H9 (cell line): ENCODE measurements around the gene NCAM2. TPM values are rescaled to one million over a fixed set of nuclear protein-coding genes. Genes with fewer than 3 reads are reported as not detected.

Experiments used
- DNase-seq: peaks from one replicate; pipeline ENCODE4 v3.0.0-alpha.2; 2017
- H2AFZ ChIP-seq: one replicate; pipeline ENCODE4 v1.6.1; 2013; ENCODE audit warnings: mild to moderate bottlenecking, low read length, control low read depth, moderate library complexity
- H2AK5ac ChIP-seq: 2 replicates; pipeline ENCODE4 v1.6.1; 2013; ENCODE audit warnings: low read length, control low read depth, mixed read lengths; ENCODE audit not compliant: insufficient read length
- H2BK120ac ChIP-seq: one replicate; pipeline ENCODE4 v1.6.1; 2013; ENCODE audit warnings: low read depth, mild to moderate bottlenecking, low read length, control low read depth, inconsistent platforms; ENCODE audit not compliant: poor library complexity, severe bottlenecking
- H2BK12ac ChIP-seq: 2 replicates; pipeline ENCODE4 v1.6.1; 2013; ENCODE audit warnings: low read length, control low read depth, mixed read lengths, low read depth; ENCODE audit not compliant: insufficient read length
- H2BK15ac ChIP-seq: 2 replicates; pipeline ENCODE4 v1.6.1; 2013; ENCODE audit warnings: low read depth, low read length, control low read depth
- H2BK20ac ChIP-seq: one replicate; pipeline ENCODE4 v1.6.1; 2013; ENCODE audit warnings: low read depth, mild to moderate bottlenecking, low read length, control low read depth, inconsistent platforms; ENCODE audit not compliant: poor library complexity, severe bottlenecking
- H2BK5ac ChIP-seq: 2 replicates; pipeline ENCODE4 v1.6.1; 2013; ENCODE audit warnings: low read length, control low read depth, mixed read lengths; ENCODE audit not compliant: insufficient read length
- H3K14ac ChIP-seq: 2 replicates; pipeline ENCODE4 v1.6.1; 2013; ENCODE audit warnings: low read length, control low read depth; ENCODE audit not compliant: insufficient read depth
- H3K18ac ChIP-seq: 2 replicates; pipeline ENCODE4 v1.6.1; 2013; ENCODE audit warnings: low read depth, mild to moderate bottlenecking, mixed read lengths, low read length, control low read depth; ENCODE audit not compliant: insufficient read length
- H3K23ac ChIP-seq: 2 replicates; pipeline ENCODE4 v1.6.1; 2013; ENCODE audit warnings: low read length, control low read depth, mixed read lengths, low read depth; ENCODE audit not compliant: insufficient read length
- H3K23me2 ChIP-seq: 2 replicates; pipeline ENCODE4 v1.6.1; 2013; ENCODE audit warnings: low read depth, mild to moderate bottlenecking, mixed read lengths, low read length, control low read depth; ENCODE audit not compliant: insufficient read length, poor library complexity, severe bottlenecking
- H3K27ac ChIP-seq: 2 replicates; pipeline ENCODE4 v1.5.1; 2013; ENCODE audit warnings: low read length, control low read depth, mixed read lengths, low read depth; ENCODE audit not compliant: insufficient read length
- H3K27me3 ChIP-seq: 2 replicates; pipeline ENCODE4 v1.6.1; 2013; ENCODE audit warnings: low read length, control low read depth, inconsistent platforms; ENCODE audit not compliant: insufficient read depth
- H3K4ac ChIP-seq: 2 replicates; pipeline ENCODE4 v1.6.1; 2013; ENCODE audit warnings: low read depth, mild to moderate bottlenecking, control low read depth, inconsistent platforms, low read length, moderate library complexity
- H3K4me1 ChIP-seq: 2 replicates; pipeline ENCODE4 v1.6.1; 2013; ENCODE audit warnings: low read length, control low read depth, inconsistent platforms; ENCODE audit not compliant: insufficient read depth
- H3K4me2 ChIP-seq: 2 replicates; pipeline ENCODE4 v1.6.1; 2013; ENCODE audit warnings: low read length, control low read depth, mixed read lengths; ENCODE audit not compliant: insufficient read length, insufficient read depth
- H3K56ac ChIP-seq: 2 replicates; pipeline ENCODE4 v1.6.1; 2013; ENCODE audit warnings: low read depth, mild to moderate bottlenecking, mixed read lengths, low read length, control low read depth; ENCODE audit not compliant: insufficient read length
- H3K79me1 ChIP-seq: 2 replicates; pipeline ENCODE4 v1.6.1; 2013; ENCODE audit warnings: low read depth, mild to moderate bottlenecking, moderate library complexity, low read length, control low read depth, inconsistent platforms; ENCODE audit not compliant: insufficient read depth, poor library complexity, severe bottlenecking
- H3K79me2 ChIP-seq: 2 replicates; pipeline ENCODE4 v1.6.1; 2013; ENCODE audit warnings: low read length, control low read depth, inconsistent platforms; ENCODE audit not compliant: insufficient read depth
- H3K9ac ChIP-seq: 2 replicates; pipeline ENCODE4 v1.6.1; 2013; ENCODE audit warnings: low read length, control low read depth, mixed read lengths; ENCODE audit not compliant: insufficient read length; ENCODE audit errors: extremely low read depth
- H3K9me3 ChIP-seq: one replicate; pipeline ENCODE4 v1.6.1; 2013; ENCODE audit warnings: low read depth, low read length, inconsistent platforms; ENCODE audit not compliant: control insufficient read depth
- H3T11ph ChIP-seq: one replicate; pipeline ENCODE4 v1.6.1; 2013; ENCODE audit warnings: mild to moderate bottlenecking, low read length, control low read depth, inconsistent platforms
- H4K20me1 ChIP-seq: one replicate; pipeline ENCODE4 v1.6.1; 2013; ENCODE audit not compliant: control insufficient read depth, insufficient read length, insufficient read depth
- H4K5ac ChIP-seq: 2 replicates; pipeline ENCODE4 v1.6.1; 2013; ENCODE audit warnings: low read depth, mild to moderate bottlenecking, mixed read lengths, low read length, control low read depth; ENCODE audit not compliant: insufficient read length
- H4K8ac ChIP-seq: replicated peaks from 2 replicates; pipeline ENCODE4 v1.6.1; 2013; ENCODE audit warnings: low read length, control low read depth, mixed read lengths, low read depth; ENCODE audit not compliant: insufficient read length
- H4K91ac ChIP-seq: 2 replicates; pipeline ENCODE4 v1.6.1; 2013; ENCODE audit warnings: low read depth, mild to moderate bottlenecking, moderate library complexity, mixed read lengths, low read length, control low read depth; ENCODE audit not compliant: insufficient read length
- H3K27ac Mint-ChIP-seq, 3 experiments: 2 replicates in 2 of 3; 3 replicates in 1 of 3; pipeline ENCODE4 v1.8.0; 2020 to 2021; ENCODE audit warnings: mixed read lengths in 3 of 3, mild to moderate bottlenecking in 1 of 3, moderate library complexity in 1 of 3
- H3K27me3 Mint-ChIP-seq: 2 replicates; pipeline ENCODE4 v1.8.0; 2021; ENCODE audit warnings: low read depth, mild to moderate bottlenecking, moderate library complexity, mixed read lengths
- H3K36me3 Mint-ChIP-seq, 3 experiments: 2 replicates in 2 of 3; 3 replicates in 1 of 3; pipeline ENCODE4 v1.8.0; 2020 to 2021; ENCODE audit warnings: low read depth in 3 of 3, mixed read lengths in 3 of 3; ENCODE audit not compliant: insufficient read depth in 1 of 3
- H3K4me1 Mint-ChIP-seq, 2 experiments: 2 replicates each; pipeline ENCODE4 v1.8.0; 2020; ENCODE audit warnings: mixed read lengths in 2 of 2
- H3K4me3 Mint-ChIP-seq, 2 experiments: 2 replicates in 1 of 2; 3 replicates in 1 of 2; pipeline ENCODE4 v1.8.0; 2020 to 2021; ENCODE audit warnings: mild to moderate bottlenecking in 2 of 2, mixed read lengths in 2 of 2, moderate library complexity in 1 of 2
- H3K9me3 Mint-ChIP-seq, 2 experiments: 2 replicates in 1 of 2; 3 replicates in 1 of 2; pipeline ENCODE4 v1.8.0; 2020; ENCODE audit warnings: mild to moderate bottlenecking in 2 of 2, mixed read lengths in 2 of 2, moderate library complexity in 1 of 2
- CTCF ChIP-seq: fragments of 200-600 bp; sonication (generic); conservative IDR thresholded peaks from 3 replicates; pipeline ENCODE4 v1.8.0; 2021; ENCODE audit warnings: antibody characterized with exemption, mild to moderate bottlenecking
- WGBS: extraction: QIAGEN DNeasy Blood & Tissue Kit; methylation state at CpG from one replicate; pipeline ENCODE4 v1.1.7; 2013; ENCODE audit warnings: missing lambda C conversion rate, low lambda C conversion rate, mixed read lengths; ENCODE audit not compliant: insufficient read length; ENCODE audit errors: extremely low coverage; 5-methylcytosine and 5-hydroxymethylcytosine counted together
- total RNA-seq: library from RNA; stranded (reverse); gene quantifications from 2 replicates; pipeline ENCODE4 v1.2.1, GENCODE V29; 2021

NCAM2 gene
- total RNA-seq, 1 experiment from 2014 or later: 2.2 TPM

- Histone ChIP-seq H3K9ac (no peak overlapping the region), H2BK5ac (no peak overlapping the region), H3K79me2 (no peaks in the 10 kb centered on the region), H4K91ac (no peak overlapping the region), H4K5ac (no peak overlapping the region), H3K23me2 (no peaks in the 10 kb centered on the region), H3K4me2 (no peak overlapping the region), H2AK5ac (no peak overlapping the region), H3K18ac (no peak overlapping the region), H3K79me1 (no peaks in the 10 kb centered on the region), H2BK12ac (no peak overlapping the region), H4K20me1 (no peaks in the 10 kb centered on the region), H3K56ac (no peak overlapping the region), H3T11ph (no peak overlapping the region), H3K14ac (no peak overlapping the region), H4K8ac (no peak overlapping the region), H3K23ac (no peak overlapping the region), H3K4me1 (no peaks in the 10 kb centered on the region; the same call in 1 of the 2 replicates), H3K9me3 (no peaks in the 10 kb centered on the region), H3K4ac (no peak overlapping the region), H2BK120ac (no peak overlapping the region), H3K27ac (no peak overlapping the region), H2BK20ac (no peak overlapping the region), H3K27me3 (no peaks in the 10 kb centered on the region), H2BK15ac (no peak overlapping the region), H2AFZ (no peak overlapping the region)
- no peak for TF ChIP-seq CTCF
- DNase-seq: no peak
- H3K27me3 Mint-ChIP-seq: no peaks in the 10 kb centered on the region
- H3K27ac Mint-ChIP-seq: no peak overlapping the region
- H3K9me3 Mint-ChIP-seq: no peaks in the 10 kb centered on the region
- no peaks in the 10 kb centered on the region for H3K36me3 Mint-ChIP-seq
- H3K4me3 Mint-ChIP-seq: no peak overlapping the region
- WGBS: no CpG with 5 or more reads among the region's 1 CpG
- H3K4me1 Mint-ChIP-seq: peaks cover 5 to 7% of the 10 kb centered on the region in 2 experiments; a peak in 3 of 4 replicates
Observed at GRCh38 chr21:21097466-21097865, 99.3 kb downstream of the NCAM2 start.
